Mucosa of gallbladder (tissue), 1 donor: Measurements from ENCODE around the gene SSBP2. TPM values are rescaled to one million over a fixed set of nuclear protein-coding genes. Genes with fewer than 3 reads are reported as not detected.

ENCODE experiments used
- DNase-seq: peaks from one replicate; pipeline ENCODE4 v3.0.0-alpha.2; 2020; ENCODE audit warnings: low spot score
- total RNA-seq: library from RNA; stranded (reverse); gene quantifications from one replicate; pipeline ENCODE4 v1.2.1, GENCODE V29; 2021
- donor health status: DM: no; HTN: no; CAD: no.

SSBP2 gene
- total RNA-seq, 1 donor from 2014 or later, result 67.5 TPM

- no peak for DNase-seq
Observed at GRCh38 chr5:81590498-81591384, 160.2 kb downstream of the SSBP2 start.

GRCh38 chr5:81579262-81579924, 171.5 kb downstream of the SSBP2 start:
- no peak for DNase-seq

GRCh38 chr5:81577091-81577490, 173.8 kb downstream of the SSBP2 start:
- DNase-seq, result no peak

GRCh38 chr5:81575924-81576323, 175.0 kb downstream of the SSBP2 start:
- DNase-seq, result no peak

GRCh38 chr5:81572201-81572600, 178.7 kb downstream of the SSBP2 start:
- no peak for DNase-seq

GRCh38 chr5:81558188-81558587, 192.7 kb downstream of the SSBP2 start:
- DNase-seq, result no peak

- DNase-seq, result no peak
Observed at GRCh38 chr5:81556809-81557208, 194.1 kb downstream of the SSBP2 start.

GRCh38 chr5:81555865-81556264, 195.0 kb downstream of the SSBP2 start:
- DNase-seq, result no peak

GRCh38 chr5:81554647-81555046, 196.2 kb downstream of the SSBP2 start:
- no peak for DNase-seq

GRCh38 chr5:81553567-81554212, 197.2 kb downstream of the SSBP2 start:
- DNase-seq, result no peak

GRCh38 chr5:81552852-81553566, 197.9 kb downstream of the SSBP2 start:
- no peak for DNase-seq

- DNase-seq, result no peak
Observed at GRCh38 chr5:81549123-81549522, 201.8 kb downstream of the SSBP2 start.

- no peak for DNase-seq
Observed at GRCh38 chr5:81547001-81547400, 203.9 kb downstream of the SSBP2 start.

GRCh38 chr5:81545911-81546310, 205.0 kb downstream of the SSBP2 start:
- no peak for DNase-seq

GRCh38 chr5:81544351-81545018, 206.4 kb downstream of the SSBP2 start:
- DNase-seq, result no peak

- no peak for DNase-seq
Observed at GRCh38 chr5:81542242-81542641, 208.7 kb downstream of the SSBP2 start.

GRCh38 chr5:81537905-81538547, 212.9 kb downstream of the SSBP2 start:
- DNase-seq, result no peak

- no peak for DNase-seq
Observed at GRCh38 chr5:81534441-81534840, 216.5 kb downstream of the SSBP2 start.

- DNase-seq, result no peak
Observed at GRCh38 chr5:81533629-81534405, 217.1 kb downstream of the SSBP2 start.

- DNase-seq, result no peak
Observed at GRCh38 chr5:81530919-81531318, 220.0 kb downstream of the SSBP2 start.
